OCI-M2 (cell line): ENCODE measurements around the gene HPS1.

ENCODE experiments used
- DNase-seq: peaks from one replicate; lab custom pipeline; 2025; ENCODE audit not compliant: unreplicated experiment; lab: John Stamatoyannopoulos, UW

HPS1 gene

DNA sequence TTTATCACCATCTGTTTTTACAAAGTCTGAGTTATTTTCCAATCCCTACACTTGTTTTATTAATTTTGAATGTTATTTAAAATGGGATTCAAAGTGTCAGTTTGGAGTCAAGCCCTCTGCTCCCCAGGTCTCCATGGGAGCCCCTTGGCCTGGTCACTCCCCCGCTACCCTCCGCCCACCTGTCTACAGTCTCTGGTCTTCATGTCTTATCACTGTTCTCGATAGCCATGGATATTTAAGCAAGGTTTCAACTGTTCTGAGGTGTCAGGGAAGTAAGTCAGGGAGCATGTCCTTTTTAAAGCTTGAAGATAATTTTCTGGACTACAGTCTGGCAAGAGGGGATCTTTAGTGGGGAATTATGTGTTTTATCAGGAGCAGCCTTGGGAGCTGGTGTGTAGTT lies 19.1 kb upstream of the HPS1 start:
- DNase-seq, result no peak

DNA sequence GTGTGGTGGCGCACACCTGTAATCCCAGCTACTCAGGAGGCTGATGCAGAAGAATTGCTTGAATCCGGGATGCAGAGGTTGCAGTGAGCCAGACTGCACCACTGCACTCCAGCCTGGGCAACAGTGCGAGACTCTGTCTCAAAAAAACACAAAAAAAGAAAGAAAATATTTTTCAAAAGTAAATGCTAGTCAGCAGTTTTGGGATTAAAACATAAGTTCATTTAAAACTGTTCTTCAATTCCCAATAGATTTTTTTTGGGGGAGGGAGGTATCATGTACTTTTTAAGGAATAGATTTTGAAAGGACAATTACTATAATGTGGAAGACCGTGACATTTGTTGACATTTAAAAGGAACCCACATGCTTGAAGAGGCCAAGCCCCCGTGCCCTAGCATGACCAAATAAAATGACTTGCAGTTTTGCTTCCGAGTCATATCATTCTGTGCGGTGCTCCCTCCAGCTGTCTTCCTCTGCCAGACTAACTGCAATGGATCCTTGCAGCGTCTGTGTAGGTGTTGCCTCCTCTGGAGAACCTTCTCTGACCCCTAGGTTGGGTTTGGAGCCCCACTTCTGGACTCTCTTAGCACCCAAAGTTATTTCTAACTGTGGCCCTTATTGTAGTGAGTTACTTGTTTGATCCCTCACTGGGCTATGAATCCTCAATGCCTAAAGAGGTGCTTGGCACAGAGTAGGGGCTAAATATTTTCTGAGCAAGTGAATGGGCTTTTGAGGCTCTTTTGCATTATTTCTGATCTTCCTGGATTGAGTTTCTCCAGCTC lies 17.4 kb upstream of the HPS1 start:
- no peak for DNase-seq

DNA sequence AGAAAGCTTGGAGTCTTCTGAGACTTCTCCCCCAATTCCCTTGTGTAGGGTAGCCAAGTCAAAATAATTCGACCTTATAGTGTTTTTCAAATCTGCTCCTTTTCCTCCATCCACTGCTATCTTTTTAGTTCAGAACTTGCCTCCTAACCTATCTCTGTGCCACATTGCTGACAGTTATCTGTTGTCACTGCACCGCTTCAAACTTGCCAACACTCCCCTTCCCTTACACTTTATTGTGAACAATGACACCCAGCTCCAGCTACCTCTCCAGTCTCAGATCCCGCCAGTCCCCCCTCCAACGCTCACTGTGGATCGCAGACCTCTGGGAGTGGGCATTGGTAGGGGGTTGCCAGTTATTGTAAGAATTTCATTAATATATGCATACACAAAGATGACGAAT lies 16.3 kb upstream of the HPS1 start:
- DNase-seq, result peak; percentile 44

DNA sequence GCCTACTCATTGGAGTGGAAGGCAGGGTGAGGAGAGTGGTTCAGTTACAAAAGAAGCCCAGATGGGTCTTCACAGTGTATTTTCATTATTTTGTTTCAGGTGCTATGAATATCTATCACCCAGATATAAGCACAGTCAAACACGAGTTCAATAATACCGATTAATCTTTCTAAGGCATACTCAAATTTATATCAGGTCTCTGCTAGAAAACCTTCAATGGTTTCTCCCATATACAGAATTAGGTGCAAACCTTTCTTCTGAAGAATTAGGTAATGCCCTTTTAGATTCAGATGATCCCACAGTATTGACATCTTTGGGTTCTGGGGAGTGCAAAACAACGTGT lies 14.7 kb upstream of the HPS1 start:
- no peak for DNase-seq

DNA sequence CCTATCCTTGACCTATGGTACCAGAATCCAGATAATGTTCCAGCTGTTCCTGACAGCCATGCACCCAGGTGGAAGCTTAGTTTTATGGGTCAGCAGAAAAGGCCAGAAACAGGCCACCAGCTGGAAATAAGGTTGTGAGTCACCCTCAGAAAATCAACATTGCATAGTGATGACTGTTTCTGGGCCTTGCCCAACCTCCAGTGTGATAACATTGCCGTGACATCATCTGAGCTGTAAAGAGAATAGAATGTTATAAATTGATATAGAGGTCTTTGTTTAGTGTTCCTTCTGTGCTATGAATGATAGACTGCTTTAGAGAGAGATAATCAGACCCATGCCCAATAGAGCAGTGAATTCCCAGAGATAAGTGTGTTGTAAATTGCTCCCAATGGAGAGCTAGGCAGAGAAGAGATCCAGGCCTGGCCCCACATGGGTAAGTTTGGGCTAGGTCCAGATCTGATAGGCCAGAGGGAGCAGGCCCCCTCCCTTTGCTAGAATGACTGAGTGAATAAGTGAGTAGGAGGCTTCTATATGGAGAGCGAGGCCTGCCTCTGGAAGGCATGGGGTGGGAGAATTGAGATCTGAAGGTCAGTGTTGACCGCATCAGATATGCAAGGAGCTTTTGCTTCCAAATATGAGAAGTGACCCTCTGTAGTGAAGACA lies 14.2 kb upstream of the HPS1 start:
- peak; percentile 98 for DNase-seq

DNA sequence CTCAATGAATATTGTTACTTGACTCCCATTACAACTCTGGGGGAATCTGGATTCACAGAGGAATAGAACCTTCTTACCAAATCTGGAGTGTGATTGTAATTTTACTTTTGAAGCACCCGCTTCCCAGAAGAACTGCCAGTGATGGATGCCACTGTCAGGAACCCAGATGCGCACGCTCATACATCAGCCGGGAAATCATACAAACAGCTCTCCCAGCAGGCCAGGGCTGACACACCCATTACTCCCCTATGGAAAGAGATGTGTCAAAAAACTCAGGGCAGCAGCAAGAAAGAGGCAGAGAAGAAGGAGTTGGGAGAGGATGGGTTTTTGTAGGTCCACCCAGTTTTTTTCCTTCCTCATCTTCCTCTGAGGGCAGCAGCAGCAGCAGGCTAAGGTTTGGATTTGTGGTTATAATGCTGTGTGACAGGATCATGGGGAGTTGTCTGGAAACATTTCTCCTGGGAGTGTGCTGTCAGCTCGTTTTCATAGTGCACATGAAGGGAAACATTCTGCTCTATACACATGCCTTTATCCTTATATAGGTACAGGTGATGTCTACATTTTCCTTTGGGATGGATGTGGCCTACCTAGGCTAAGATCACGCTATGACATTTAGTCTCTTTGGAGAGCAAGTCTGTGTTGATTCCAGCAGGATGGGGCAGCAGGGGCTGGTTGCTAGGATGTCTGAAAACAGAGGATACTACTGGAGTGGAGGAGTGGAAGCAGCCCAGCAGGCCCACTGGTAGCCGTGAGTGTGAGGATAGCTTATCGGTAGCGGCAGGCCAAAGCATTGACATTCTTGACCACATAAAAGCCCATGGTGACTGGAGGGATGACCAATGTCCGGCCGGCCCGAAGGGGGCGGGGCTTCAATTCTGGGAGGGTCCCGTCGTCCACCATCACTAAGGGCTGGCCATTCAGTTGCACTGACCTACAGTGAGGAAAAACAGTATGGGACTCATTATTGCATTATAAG lies 12.4 kb upstream of the HPS1 start:
- DNase-seq, result no peak

DNA sequence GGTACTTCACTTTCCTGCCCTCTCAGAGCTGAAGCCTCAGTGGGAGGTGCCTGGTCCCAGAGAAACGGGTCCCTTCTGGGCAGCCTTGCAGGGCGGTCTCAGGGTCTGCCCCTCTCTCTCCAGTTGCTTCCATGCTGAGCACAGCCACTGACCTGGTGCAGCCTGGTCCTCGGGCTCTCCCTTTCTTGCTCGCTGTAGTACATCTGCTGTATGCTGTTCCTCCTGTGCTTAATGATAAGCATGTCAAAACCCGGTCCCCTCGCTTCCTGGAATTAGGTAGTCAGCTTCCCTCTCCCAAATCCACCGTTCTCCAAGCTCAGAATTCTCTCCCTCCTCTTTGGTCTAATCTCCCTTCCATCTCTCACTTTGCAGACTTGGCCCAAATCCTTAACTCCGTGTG lies 11.0 kb upstream of the HPS1 start:
- DNase-seq, result no peak

DNA sequence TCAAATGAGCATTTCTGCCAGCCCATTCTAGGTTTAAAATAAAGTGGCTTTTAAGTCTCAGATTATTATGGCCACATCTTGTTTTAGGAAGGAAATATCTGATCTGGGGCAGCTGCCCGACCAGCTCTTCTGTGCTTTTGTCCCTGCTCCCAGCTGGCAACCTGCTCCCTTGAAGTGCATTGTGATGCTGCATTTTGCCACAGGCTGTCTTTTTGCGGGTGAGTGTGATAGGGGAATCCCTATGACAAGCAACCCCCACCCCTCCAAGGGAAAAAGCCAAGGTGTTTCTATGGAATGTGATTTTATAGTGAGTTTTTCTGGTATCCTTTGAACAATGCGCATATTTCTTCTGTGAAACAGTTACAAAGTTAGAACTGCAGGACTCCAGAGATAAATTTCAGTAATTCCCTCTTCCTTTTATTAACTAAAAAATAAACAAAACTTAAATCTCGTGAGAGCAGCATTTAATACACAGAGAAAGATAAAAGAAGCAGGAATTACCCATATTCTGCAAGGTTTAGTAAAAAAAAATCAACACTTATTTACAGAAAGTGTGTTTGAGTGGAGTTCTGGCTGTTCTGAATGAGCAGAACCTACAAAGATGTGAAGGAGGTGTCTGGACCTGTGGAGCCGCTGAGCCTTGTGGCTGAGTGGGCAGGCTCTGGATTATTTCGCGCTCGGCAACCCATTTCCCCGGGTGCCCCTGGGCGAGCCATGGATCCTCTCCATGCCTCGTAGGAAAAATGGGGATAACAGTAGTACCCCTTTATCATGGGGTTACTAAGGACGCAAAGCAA lies 10.1 kb upstream of the HPS1 start:
- DNase-seq, result no peak

DNA sequence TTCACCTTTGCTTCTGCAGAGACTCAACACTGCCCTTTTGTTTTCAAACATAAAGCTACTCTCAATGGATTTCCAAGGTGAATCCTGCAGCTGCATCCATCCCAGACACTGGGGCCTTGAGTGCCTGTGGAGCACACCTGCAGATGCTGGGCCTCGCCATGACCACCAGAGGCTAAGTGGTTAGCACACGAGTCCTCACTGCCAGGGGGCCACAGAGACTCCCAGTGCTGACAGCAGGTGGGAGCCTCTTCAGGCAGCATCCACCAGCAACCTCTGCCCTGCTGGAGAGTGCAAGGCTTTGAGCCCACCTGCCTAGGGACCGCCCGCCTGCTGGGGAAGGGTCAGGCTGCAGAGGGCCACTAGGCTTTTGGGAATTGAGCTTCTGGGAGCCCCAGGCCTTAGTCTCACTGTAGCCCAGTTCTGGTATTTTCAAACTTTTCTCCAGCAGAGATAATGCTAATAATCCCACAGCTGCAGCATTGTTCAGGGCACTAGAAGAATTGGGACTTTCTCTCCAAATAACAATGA lies 9.4 kb upstream of the HPS1 start:
- DNase-seq, result no peak

DNA sequence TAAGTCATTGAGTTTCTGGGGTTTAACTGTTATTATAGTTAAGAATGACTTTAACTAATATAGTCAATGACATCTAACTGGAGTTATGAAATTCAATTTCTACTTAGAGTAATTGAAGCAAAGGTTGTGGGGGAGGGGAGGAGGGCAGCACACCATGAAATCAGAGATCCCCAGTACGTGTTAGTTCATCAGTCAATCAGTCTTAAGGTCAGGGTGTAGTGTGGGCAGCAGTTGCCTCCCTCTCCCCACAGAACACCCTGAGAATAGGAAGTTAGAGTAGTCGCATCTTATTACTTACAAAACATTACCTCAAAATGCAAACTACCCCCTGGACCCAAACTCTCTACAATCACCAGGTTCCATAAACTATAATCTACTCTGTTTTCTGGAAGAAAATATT lies 7.0 kb upstream of the HPS1 start:
- DNase-seq, result no peak

DNA sequence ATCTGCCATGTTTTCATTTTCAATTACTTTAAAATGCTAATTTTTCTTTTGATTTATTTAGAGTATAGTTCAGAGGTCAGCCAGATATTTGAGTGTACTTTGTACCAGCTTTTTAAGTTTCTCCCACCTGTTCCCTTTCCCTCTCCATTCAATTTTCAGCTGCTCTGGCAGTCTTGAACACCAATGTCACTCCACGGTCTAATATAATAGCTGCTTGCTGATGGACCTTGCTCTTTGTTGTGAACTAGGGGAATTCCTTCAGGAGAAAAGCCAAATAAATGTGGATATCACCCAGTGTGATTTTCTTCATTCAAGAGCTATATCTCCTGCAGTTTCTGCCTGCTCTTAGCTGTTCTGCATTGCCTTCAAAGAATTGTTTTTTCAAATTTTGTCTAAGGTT lies 3.9 kb upstream of the HPS1 start:
- no peak for DNase-seq

DNA sequence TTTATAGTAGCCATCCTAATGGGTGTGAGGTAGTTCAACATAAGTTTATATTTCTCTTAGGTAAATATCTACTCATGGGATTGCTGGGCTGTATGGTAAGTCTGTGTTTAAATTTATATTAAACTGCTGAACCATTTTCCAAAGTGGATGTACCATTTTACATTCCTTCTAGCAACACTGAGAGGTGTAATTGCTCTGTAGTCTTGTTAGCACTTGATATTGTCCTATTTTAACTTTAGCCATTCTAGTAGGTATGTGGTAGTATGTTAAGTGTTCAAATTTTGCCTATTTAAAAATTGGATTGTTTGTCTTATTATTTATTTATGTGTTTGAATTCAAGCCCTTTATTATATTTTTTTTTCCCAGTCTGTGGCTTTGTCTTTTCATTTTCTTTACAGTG lies 2.6 kb upstream of the HPS1 start:
- DNase-seq, result no peak

DNA sequence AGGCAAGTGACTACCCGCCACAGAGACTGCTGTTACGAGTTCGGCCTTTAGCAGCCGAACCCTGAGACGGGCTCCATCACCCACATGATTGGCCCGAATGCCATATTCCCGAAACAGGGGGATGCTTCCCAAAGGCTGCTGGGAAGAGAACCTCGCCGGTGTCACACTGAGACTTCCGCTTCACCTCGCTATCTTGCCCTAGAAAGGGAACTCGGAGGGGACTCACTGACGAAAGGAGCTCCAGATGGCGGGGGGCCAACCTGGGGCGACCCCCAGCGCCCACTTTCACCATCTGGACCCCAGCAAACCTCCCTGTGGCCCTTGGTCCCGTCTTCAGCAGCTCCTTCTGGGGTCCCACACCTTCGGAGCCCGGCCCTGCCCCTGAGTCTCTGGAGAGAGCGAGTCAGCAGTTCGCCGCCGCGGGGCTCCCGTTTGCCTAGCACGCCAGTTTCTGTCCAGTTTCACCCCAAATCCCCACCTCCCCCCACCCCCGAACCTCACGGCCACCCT lies 529 bp downstream of the HPS1 start:
- DNase-seq, result no peak

DNA sequence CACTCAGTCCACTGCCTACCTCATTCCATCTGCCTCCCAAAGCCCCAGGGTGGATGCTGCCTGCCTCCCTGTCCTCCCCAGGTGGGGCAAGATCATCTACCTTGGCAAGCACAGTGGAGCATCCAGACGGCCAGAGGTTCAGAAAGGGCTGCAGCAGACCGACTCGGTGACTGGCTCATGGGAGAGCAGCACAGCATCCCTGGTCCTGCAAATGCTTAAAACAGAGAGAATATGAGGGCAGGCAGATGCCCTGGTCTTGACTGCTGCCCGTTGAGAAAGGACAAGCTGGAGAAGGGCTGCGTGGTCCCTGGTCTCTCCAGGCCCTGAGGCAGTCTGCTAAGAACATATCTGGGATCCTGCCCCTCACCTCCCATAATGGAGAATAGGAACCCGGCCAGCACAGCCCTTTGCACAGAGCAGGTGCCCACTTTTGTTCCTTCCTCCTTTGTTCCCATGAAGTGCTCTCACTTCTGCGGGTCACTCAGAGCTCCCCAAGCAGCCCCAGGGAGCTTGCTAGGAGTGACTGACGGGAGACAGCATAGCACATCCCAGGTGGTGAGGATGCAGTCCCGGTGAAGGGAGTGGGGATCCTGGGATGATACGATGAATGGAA lies 1.4 kb downstream of the HPS1 start:
- DNase-seq, result no peak

DNA sequence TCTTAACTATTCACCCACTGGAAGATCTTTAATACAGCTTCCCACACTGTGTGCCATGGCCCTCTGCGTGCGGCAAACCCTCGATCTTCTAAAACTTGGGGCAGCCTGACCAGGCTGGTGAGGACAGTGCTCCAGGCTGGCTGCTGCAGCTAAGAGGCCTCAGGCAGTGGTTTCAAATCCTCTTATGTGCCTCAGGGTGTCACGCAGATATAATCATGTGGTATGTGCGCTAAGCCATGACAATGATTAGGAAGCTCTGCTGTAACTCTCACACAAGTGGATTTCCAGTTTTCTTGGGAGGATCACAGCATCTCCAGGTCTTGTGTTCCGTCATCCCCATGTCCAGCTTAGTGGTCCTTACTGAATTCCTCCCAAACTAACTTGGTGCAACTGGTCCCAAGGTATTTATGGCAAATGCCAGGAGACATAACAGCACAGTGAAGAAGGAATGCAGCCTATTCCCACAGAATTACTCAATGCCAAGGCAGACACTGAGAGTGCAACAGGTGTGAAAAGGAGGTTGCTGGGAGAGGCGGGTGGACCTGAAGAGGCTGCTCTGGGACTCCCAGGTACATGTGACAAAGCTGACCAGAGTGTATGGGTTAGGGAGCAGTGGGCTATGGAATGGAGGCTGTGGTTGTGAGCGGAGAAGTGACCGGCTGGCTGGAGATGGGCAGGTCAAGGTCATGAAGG lies 2.3 kb downstream of the HPS1 start:
- no peak for DNase-seq

DNA sequence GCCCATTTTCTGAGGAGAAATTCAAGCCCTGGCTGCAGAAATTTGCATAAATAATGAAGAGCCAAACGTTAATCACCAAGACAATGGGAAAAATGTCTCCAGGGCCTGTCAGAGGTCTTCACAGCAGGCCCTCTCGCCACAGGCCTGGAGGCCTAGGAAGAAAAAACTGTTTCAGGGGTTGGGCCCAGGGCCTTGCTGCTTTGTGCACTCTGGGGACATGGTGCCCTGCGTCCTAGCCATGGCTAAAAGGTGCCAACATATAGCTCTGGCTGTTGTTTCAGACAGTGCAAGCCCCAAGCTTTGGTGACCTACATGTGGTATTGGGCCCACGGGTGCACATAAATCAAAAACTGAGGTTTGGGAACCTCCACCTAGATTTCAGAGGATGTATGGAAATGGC lies 8.0 kb downstream of the HPS1 start:
- DNase-seq, result no peak

DNA sequence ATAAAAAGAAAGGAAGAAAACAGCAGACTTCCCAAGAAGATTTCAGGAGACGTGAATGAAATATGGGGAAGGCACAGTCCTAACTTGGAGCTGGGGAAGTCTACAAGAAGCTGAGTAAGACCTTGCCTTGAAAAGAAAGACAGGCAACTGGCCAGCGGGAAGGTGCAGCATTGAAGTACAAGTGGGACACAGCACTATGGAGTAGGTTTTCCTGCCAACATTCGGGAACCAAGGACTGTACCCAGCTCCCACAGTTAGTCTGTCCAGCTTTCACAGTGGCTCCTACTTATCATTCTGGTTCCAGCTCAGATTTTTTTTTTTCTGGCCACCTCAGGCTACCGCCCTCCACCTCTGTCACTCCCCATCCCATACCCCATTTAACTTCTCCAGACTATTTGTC lies 10.0 kb downstream of the HPS1 start:
- no peak for DNase-seq

DNA sequence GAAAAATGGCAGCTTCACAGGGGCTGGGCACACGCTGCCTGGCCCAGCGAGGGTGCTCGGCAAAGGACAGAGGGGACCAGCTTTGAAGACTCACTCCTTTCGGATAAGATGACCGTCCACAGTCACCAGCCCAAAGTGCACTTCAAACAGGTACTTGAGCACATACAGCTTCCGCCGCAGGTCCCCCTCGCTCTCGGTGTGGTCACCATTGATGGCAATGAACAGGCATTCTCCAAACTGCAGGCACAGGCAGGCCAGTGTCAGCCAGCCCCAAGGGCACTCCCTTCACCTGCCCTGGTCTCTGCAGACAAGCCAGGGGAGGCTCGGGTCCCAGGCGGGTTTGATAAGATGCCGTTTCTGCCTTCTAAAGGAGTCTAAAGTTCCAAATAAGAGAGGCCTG lies 11.6 kb downstream of the HPS1 start:
- no peak for DNase-seq

DNA sequence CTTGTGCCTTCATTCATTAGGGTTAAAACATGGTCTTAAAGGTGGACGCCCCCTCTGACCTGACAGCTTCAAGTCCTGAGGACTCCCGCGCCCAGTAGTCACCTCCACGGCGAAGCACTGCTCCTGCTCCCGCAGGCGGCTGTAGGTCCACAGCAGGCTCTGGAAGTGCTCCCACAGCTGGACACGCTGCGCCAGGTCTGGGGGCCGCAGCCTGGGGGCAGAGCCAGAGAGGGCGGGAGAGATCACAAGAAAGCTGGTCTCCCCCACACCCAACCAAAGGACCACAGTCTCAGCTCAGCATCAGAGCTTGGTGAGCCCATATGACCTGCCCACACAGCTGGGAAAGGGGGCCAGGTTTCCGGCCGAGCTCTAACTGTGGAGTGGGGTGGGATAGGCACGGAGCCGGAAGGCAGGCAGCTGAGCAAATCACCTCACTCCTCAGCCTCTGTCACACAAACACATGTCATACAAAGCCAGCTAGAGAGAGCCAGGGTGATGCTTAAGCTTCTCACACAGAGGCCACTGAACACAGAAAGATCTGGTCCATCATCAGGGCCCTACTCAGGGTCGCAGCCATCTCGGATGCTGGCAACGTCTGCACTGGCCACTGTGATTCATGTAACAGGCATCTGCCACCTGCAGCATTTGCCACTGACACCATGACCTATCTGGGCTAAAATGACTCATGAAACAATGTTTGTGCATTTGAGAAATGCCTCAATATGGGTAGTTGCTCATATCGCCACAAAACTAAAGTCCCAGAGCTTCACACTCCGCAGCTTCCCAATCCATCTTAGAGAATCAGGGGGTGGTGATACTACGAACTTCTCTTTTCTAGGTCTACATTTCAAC lies 12.6 kb downstream of the HPS1 start:
- no peak for DNase-seq
